Measurements from ENCODE around the gene ALDH3A1. TPM values are rescaled to one million over a fixed set of nuclear protein-coding genes. Genes with fewer than 3 reads are reported as not detected.

ALDH3A1 gene
- total and polyA plus RNA-seq, 12 donors: 0.09 to 4.0 (median 1.1) TPM; not detected in 1

- intact Hi-C loops (cut with DNase I): no loop called here
- Histone ChIP-seq H3K27me3 (no peaks in the 10 kb centered on the region), H3K9me3 (replicated peaks in 1 of 3) (no peaks in the 10 kb centered on the region), H3K36me3 (replicated peaks in 1 of 2) (no peaks in the 10 kb centered on the region), H3K4me1 (replicated peaks in 1 of 2) (peaks cover 0 to 6% of the 10 kb centered on the region in 2 donors), H3K4me3 (no peak overlapping the region), H3K27ac (no peak overlapping the region)
- no peak for TF ChIP-seq POLR2A (IDR thresholded peaks at IDR 0.05)
- TF ChIP-seq CTCF (IDR thresholded peaks at IDR 0.05): no peak
- no peak for DNase-seq
- 86 to 97% (median 92%) methylated on average over 2 to 7 of the region's 7 CpGs for WGBS, 4 donors
Observed at GRCh38 chr17:19717031-19717360, 31.1 kb downstream of the ALDH3A1 start.

- peak in 2 of 7 donors; percentile 16 to 36 for DNase-seq
- Histone ChIP-seq H3K4me3 (no peak within 1 kb of the TSS), H3K4me1 (replicated peaks in 1 of 2) (peaks cover 0 to 6% of the 10 kb centered on the region in 2 donors), H3K9me3 (replicated peaks in 1 of 3) (no peaks in the 10 kb centered on the region), H3K27ac (no peak within 1 kb of the TSS), H3K27me3 (no peaks in the 10 kb centered on the region), H3K36me3 (replicated peaks in 1 of 2) (no peaks in the 10 kb centered on the region)
- no peak for TF ChIP-seq CTCF (IDR thresholded peaks at IDR 0.05)
- TF ChIP-seq POLR2A (IDR thresholded peaks at IDR 0.05): no peak
- WGBS, 4 donors: 73 to 80% (median 77%) methylated on average over 2 to 13 of the region's 13 CpGs
- intact Hi-C loops (cut with DNase I): no loop called here
Observed at GRCh38 chr17:19716108-19717030, 31.7 kb downstream of the ALDH3A1 start, which contains the start of gene SLC47A2. SLC47A2 (minus strand) TSS chr17:19716584; CDS start chr17:19716555, 29 bp downstream.

- no peaks in the 10 kb centered on the region for H3K27me3 ChIP-seq
- 87 to 94% (median 92%) methylated on average over 3 to 27 of the region's 27 CpGs for WGBS, 4 donors
- TF ChIP-seq POLR2A (IDR thresholded peaks at IDR 0.05): no peak
- no peak for TF ChIP-seq CTCF (IDR thresholded peaks at IDR 0.05)
- no peak for DNase-seq
- no peak overlapping the region for H3K4me3 ChIP-seq
- intact Hi-C loops (cut with DNase I): no loop called here
- no peak overlapping the region for H3K27ac ChIP-seq
- H3K9me3 ChIP-seq (replicated peaks in 1 of 3): no peaks in the 10 kb centered on the region
- H3K4me1 ChIP-seq (replicated peaks in 1 of 2): no peaks in the 10 kb centered on the region
- no peaks in the 10 kb centered on the region for H3K36me3 ChIP-seq (replicated peaks in 1 of 2)
Observed at GRCh38 chr17:19714542-19715411, 33.3 kb downstream of the ALDH3A1 start.

- intact Hi-C loops (cut with DNase I): no loop called here
- Histone ChIP-seq H3K9me3 (replicated peaks in 1 of 3) (no peaks in the 10 kb centered on the region), H3K4me3 (no peak overlapping the region), H3K27me3 (no peaks in the 10 kb centered on the region), H3K4me1 (replicated peaks in 1 of 2) (no peaks in the 10 kb centered on the region), H3K27ac (no peak overlapping the region), H3K36me3 (replicated peaks in 1 of 2) (no peaks in the 10 kb centered on the region)
- WGBS, 4 donors: 92 to 96% (median 94%) methylated on average over 21 to 28 of the region's 28 CpGs
- DNase-seq: no peak
- TF ChIP-seq CTCF (IDR thresholded peaks at IDR 0.05): no peak
- TF ChIP-seq POLR2A (IDR thresholded peaks at IDR 0.05): no peak
Observed at GRCh38 chr17:19713901-19714361, 34.2 kb downstream of the ALDH3A1 start.
